Pancreas (tissue), 8 donors: ENCODE data around the gene TIMM17B. TPM values are rescaled to one million over a fixed set of nuclear protein-coding genes. Genes with fewer than 3 reads are reported as not detected.

Experiments
- polyA plus RNA-seq, 2 donors: library from polyadenylated mRNA; stranded (reverse); fragments of 200-250 nt; gene quantifications; one replicate each; pipeline ENCODE4 v1.2.3, GENCODE V29; 2013
- total RNA-seq, 6 donors: library from RNA; stranded (reverse); fragmentation: NEBNext Ultra II Directional in 4 of 6; extraction: Animal tissue kit (Norgen Biotek cat#: 25700) in 4 of 6; gene quantifications; one replicate each; pipeline versions ENCODE4 v1.2.1 to v1.2.4, GENCODE V29; 2021 to 2023
- donor health status: healthy with polysubstance abuse.
- donor health status: DM: no; HTN: no; CAD: no; lungs with moderate emphysema.
- donor health status: DM: no; HTN: no; CAD: no.
- donor health status: Bipolar disorder and iron deficiency.
- donor health status: DM: yes; HTN: yes; CAD: no.
- donor health status: DM: no; HTN: no; CAD: no.
- donor health status: DM: no; HTN: no; CAD: no.
- donor health status: DM: yes; HTN: yes; CAD: no.

The TIMM17B gene
- total and polyA plus RNA-seq, 8 donors = 15.7 to 48.9 (median 22.5) TPM

Other genes with a start within 250 kb of the TIMM17B start
- 1 to 10 TPM in 3 of 6 donors, under 1 TPM in 3; 0.39 to 7.5 (median 1.9) TPM for gene WAS, start 214.0 kb downstream of the TIMM17B start, total RNA-seq
- gene WAS, start 214.0 kb downstream of the TIMM17B start, polyA plus RNA-seq = 1 to 10 TPM in 1 of 2 donors, under 1 TPM in 1; 0.92 to 1.1 TPM
- gene SUV39H1, start 201.0 kb downstream of the TIMM17B start, total RNA-seq = 1 to 10 TPM in 5 of 6 donors, under 1 TPM in 1; 0.88 to 2.6 (median 1.7) TPM
- gene SUV39H1, start 201.0 kb downstream of the TIMM17B start, polyA plus RNA-seq = 1 to 10 TPM; 1.9 to 2.8 TPM
- under 1 TPM in 2 of 6 donors, not detected in 4; 0.37 to 0.72 TPM for gene GLOD5, start 136.0 kb downstream of the TIMM17B start, total RNA-seq
- gene GLOD5, start 136.0 kb downstream of the TIMM17B start, polyA plus RNA-seq = under 1 TPM; 0.57 to 0.99 TPM
- gene GATA1, start 111.2 kb downstream of the TIMM17B start, total RNA-seq = under 1 TPM in 1 of 6 donors, not detected in 5; 0.19 TPM
- under 1 TPM in 1 of 2 donors, not detected in 1; 0.12 TPM for gene GATA1, start 111.2 kb downstream of the TIMM17B start, polyA plus RNA-seq
- 10 to 100 TPM; 24.9 to 58.4 (median 30.9) TPM for gene HDAC6, start 95.7 kb downstream of the TIMM17B start, total RNA-seq
- 100 to 1,000 TPM in 1 of 2 donors, 10 to 100 TPM in 1; 81.2 to 132 TPM for gene HDAC6, start 95.7 kb downstream of the TIMM17B start, polyA plus RNA-seq
- gene ERAS, start 71.3 kb downstream of the TIMM17B start, total RNA-seq = not detected
- gene ERAS, start 71.3 kb downstream of the TIMM17B start, polyA plus RNA-seq = under 1 TPM; 0.11 to 0.49 TPM
- 10 to 100 TPM; 10.3 to 50.5 (median 20.1) TPM for gene PCSK1N, start 62.2 kb downstream of the TIMM17B start, total RNA-seq
- gene PCSK1N, start 62.2 kb downstream of the TIMM17B start, polyA plus RNA-seq = 100 to 1,000 TPM; 167 to 368 TPM
- 10 to 100 TPM; 36.4 to 66.5 (median 49.3) TPM for gene PQBP1, start 162 bp upstream of the TIMM17B start, total RNA-seq
- gene PQBP1, start 162 bp upstream of the TIMM17B start, polyA plus RNA-seq = 100 to 1,000 TPM; 108 to 112 TPM
- 10 to 100 TPM in 5 of 6 donors, 1 to 10 TPM in 1; 9.9 to 20.6 (median 14.6) TPM for gene SLC35A2, start 13.9 kb upstream of the TIMM17B start, total RNA-seq
- 10 to 100 TPM in 1 of 2 donors, 1 to 10 TPM in 1; 7.1 to 16.0 TPM for gene SLC35A2, start 13.9 kb upstream of the TIMM17B start, polyA plus RNA-seq
- gene PIM2, start 21.3 kb upstream of the TIMM17B start, total RNA-seq = 1 to 10 TPM; 1.3 to 8.6 (median 2.4) TPM
- 1 to 10 TPM; 2.8 to 8.2 TPM for gene PIM2, start 21.3 kb upstream of the TIMM17B start, polyA plus RNA-seq
- 10 to 100 TPM; 14.2 to 28.7 (median 17.9) TPM for gene OTUD5, start 59.8 kb upstream of the TIMM17B start, total RNA-seq
- 10 to 100 TPM; 32.5 to 34.3 TPM for gene OTUD5, start 59.8 kb upstream of the TIMM17B start, polyA plus RNA-seq
- 1 to 10 TPM in 2 of 6 donors, under 1 TPM in 4; 0.12 to 1.7 (median 0.68) TPM for gene KCND1, start 74.1 kb upstream of the TIMM17B start, total RNA-seq
- 1 to 10 TPM in 1 of 2 donors, under 1 TPM in 1; 0.84 to 1.3 TPM for gene KCND1, start 74.1 kb upstream of the TIMM17B start, polyA plus RNA-seq
- gene GRIPAP1, start 104.5 kb upstream of the TIMM17B start, total RNA-seq = 10 to 100 TPM; 12.5 to 26.0 (median 17.2) TPM
- 10 to 100 TPM; 32.2 to 32.7 TPM for gene GRIPAP1, start 104.5 kb upstream of the TIMM17B start, polyA plus RNA-seq
- 10 to 100 TPM in 3 of 6 donors, 1 to 10 TPM in 3; 8.5 to 18.8 (median 11.0) TPM for gene TFE3, start 145.6 kb upstream of the TIMM17B start, total RNA-seq
- gene TFE3, start 145.6 kb upstream of the TIMM17B start, polyA plus RNA-seq = 10 to 100 TPM; 20.1 to 20.6 TPM
- 10 to 100 TPM in 1 of 6 donors, 1 to 10 TPM in 5; 4.5 to 10.6 (median 6.8) TPM for gene CCDC120, start 161.2 kb upstream of the TIMM17B start, total RNA-seq
- 1 to 10 TPM; 7.3 to 8.2 TPM for gene CCDC120, start 161.2 kb upstream of the TIMM17B start, polyA plus RNA-seq
- 1 to 10 TPM; 1.3 to 8.8 (median 3.9) TPM for gene PRAF2, start 176.2 kb upstream of the TIMM17B start, total RNA-seq
- gene PRAF2, start 176.2 kb upstream of the TIMM17B start, polyA plus RNA-seq = 10 to 100 TPM; 11.3 to 15.8 TPM
- gene WDR45, start 182.1 kb upstream of the TIMM17B start, total RNA-seq = 10 to 100 TPM; 34.9 to 48.5 (median 45.6) TPM
- 100 to 1,000 TPM in 1 of 2 donors, 10 to 100 TPM in 1; 98.1 to 121 TPM for gene WDR45, start 182.1 kb upstream of the TIMM17B start, polyA plus RNA-seq
- gene GPKOW, start 226.0 kb upstream of the TIMM17B start, total RNA-seq = 10 to 100 TPM in 1 of 6 donors, 1 to 10 TPM in 5; 5.4 to 11.5 (median 7.7) TPM
- gene GPKOW, start 226.0 kb upstream of the TIMM17B start, polyA plus RNA-seq = 10 to 100 TPM in 1 of 2 donors, 1 to 10 TPM in 1; 5.1 to 10.5 TPM